ENCODE data around the gene GABRP. TPM values are rescaled to one million over a fixed set of nuclear protein-coding genes. Genes with fewer than 3 reads are reported as not detected.

Gene GABRP
- total RNA-seq (1 to 10 TPM in 1 of 9 donors, under 1 TPM in 5, not detected in 3; 0.21 to 2.9 (median 0.31) TPM), polyA plus RNA-seq (under 1 TPM; 0.08 to 0.22 TPM)
- long read RNA-seq, donor 1, result 0 reads
- long read RNA-seq, donor 2, partial matches to known transcripts, result 1 of 1 reads
- long read RNA-seq, donor 2, other reads (novel, unspliced or antisense), result 0 of 1 reads
- long read RNA-seq, donor 3, result 0 reads

GRCh38 chr5:170783498-170784247, at the start of gene GABRP:
Gene GABRP (plus strand): TSS chr5:170783725. CDS start chr5:170788616, 4,891 bp downstream.
- WGBS, 4 donors, result 69 to 75% (median 72%) methylated on average over 11 to 14 of the region's 14 CpGs
- Histone ChIP-seq H3K27ac (peak within 1 kb of the TSS in 10 of 12 donors; percentile 5 to 74 (median 56)), H3K27me3 (no peaks in the 10 kb centered on the region), H3K4me1 (peaks cover 0 to 35% (median 12%) of the 10 kb centered on the region in 12 donors), H3K9me3 (no peaks in the 10 kb centered on the region), H3K4me3 (no peak within 1 kb of the TSS), H3K36me3 (no peaks in the 10 kb centered on the region)
- TF ChIP-seq POLR2A (IDR thresholded peaks at IDR 0.05) (no peak), CTCF (IDR thresholded peaks at IDR 0.05) (no peak)
- DNase-seq (no peak), ATAC-seq (peak in 3 of 4 donors; percentile 25 to 56 (median 41))
- intact Hi-C loops (cut with DNase I), result no loop called here

DNA sequence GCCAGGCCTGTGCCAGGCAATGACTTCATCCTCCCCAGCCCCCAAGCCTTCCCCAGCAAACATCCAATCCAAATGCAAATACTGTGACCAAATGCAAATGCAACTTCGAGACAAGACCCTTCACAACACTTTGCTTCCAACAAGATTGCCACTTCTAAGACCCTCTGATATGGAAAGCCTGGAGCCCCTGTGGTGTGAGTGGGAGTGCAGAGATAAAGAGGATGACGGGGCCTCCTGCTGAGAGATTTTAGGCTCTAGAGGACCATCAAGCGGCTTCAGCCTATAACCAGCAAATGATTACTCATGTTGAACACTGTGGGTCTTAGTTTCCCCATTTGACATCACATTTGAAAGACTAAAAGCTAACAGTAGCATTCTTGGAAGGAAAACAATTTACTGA, 46.6 kb upstream of the GABRP start:
- no peak for DNase-seq
- ATAC-seq, result no peak
- Histone ChIP-seq H3K4me1 (no peaks in the 10 kb centered on the region), H3K27ac (no peak overlapping the region), H3K27me3 (no peaks in the 10 kb centered on the region), H3K4me3 (no peak overlapping the region), H3K9me3 (peaks cover 0 to 14% (median 3%) of the 10 kb centered on the region in 12 donors), H3K36me3 (no peaks in the 10 kb centered on the region)
- intact Hi-C loops (cut with DNase I), result loop anchor here in 2 of 10 donors (10.0 kb wide), 2 partner anchors 92 to 102 kb away; no protein-coding TSS in a partner anchor
- TF ChIP-seq POLR2A (IDR thresholded peaks at IDR 0.05) (no peak), CTCF (IDR thresholded peaks at IDR 0.05) (no peak)
- 52 to 66% (median 61%) methylated on average over 3 of the region's 3 CpGs for WGBS, 4 donors

- no peak overlapping the region for H3K27ac ChIP-seq
- no peaks in the 10 kb centered on the region for H3K27me3 ChIP-seq
- H3K9me3 ChIP-seq, result peaks cover 0 to 14% (median 3%) of the 10 kb centered on the region in 12 donors
- intact Hi-C loops (cut with DNase I), result loop anchor here in 2 of 10 donors (10.0 kb wide), 2 partner anchors 93 to 103 kb away; no protein-coding TSS in a partner anchor
- ATAC-seq, result no peak
- 79 to 93% (median 87%) methylated on average over 1 of the region's 1 CpG for WGBS, 4 donors
- TF ChIP-seq POLR2A (IDR thresholded peaks at IDR 0.05) (no peak), CTCF (IDR thresholded peaks at IDR 0.05) (no peak)
- no peaks in the 10 kb centered on the region for H3K4me1 ChIP-seq
- no peak overlapping the region for H3K4me3 ChIP-seq
- no peaks in the 10 kb centered on the region for H3K36me3 ChIP-seq
- no peak for DNase-seq
Observed at GRCh38 chr5:170737591-170737990, 45.9 kb upstream of the GABRP start.

DNA sequence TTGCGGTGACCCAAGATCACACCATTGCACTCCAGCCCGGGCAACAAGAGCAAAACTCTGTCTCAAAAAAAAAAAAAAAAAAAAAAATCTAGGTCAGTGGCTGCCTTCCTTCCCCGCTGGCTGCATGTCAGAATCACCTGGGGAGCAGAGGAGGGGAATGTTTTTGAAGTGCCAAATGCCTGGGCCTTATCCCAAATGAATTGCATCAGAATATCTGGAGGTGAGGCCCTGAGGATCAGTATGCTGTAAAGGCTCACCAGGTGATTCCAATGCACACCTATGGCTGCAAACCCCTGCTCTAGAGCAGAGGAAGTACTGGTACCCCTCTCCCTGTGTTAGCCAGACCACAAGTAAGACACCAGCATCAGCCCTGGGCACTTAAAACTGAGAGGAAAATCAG, 44.7 kb upstream of the GABRP start:
- DNase-seq, result no peak
- 57 to 78% (median 64%) methylated on average over 3 of the region's 3 CpGs for WGBS, 4 donors

More for the DNA sequence above, 44.7 kb upstream of the GABRP start:
- Histone ChIP-seq H3K27me3 (peaks cover 0 to 5% (median 0%) of the 10 kb centered on the region in 9 donors), H3K4me3 (no peak overlapping the region), H3K27ac (no peak overlapping the region), H3K36me3 (no peaks in the 10 kb centered on the region), H3K4me1 (peaks cover 0 to under 1% (median 0%) of the 10 kb centered on the region in 12 donors), H3K9me3 (peaks cover 0 to 14% (median 3%) of the 10 kb centered on the region in 12 donors)
- ATAC-seq, result no peak
- intact Hi-C loops (cut with DNase I), result loop anchor here in 2 of 10 donors (10.0 kb wide), 2 partner anchors 94 to 104 kb away; no protein-coding TSS in a partner anchor
- TF ChIP-seq CTCF (IDR thresholded peaks at IDR 0.05) (no peak), POLR2A (IDR thresholded peaks at IDR 0.05) (no peak)
